ENCODE results near the gene PCSK4. TPM values are rescaled to one million over a fixed set of nuclear protein-coding genes. Genes with fewer than 3 reads are reported as not detected.
"Not testable (repeated sequence)": the region's sequence is repeated elsewhere in the genome, so short reads cannot be mapped to it uniquely, and the experiment has no call there.

Gene PCSK4
- total RNA-seq, 1 experiment from 2014 or later = 0.34 TPM

GRCh38 chr19:1439525-1440417, 50.4 kb downstream of the PCSK4 start:
- H3K27me3 ChIP-seq (replicated peaks); DNase-seq (ENCODE audit: low read depth in 1 of 2, low spot score in 2 of 2); H3K27ac ChIP-seq; H3K9me3 ChIP-seq (replicated peaks): not testable (repeated sequence)
- peaks cover 12% of the 10 kb centered on the region for H3K4me1 ChIP-seq (replicated peaks)
- peaks cover 68% of the 10 kb centered on the region for H3K36me3 ChIP-seq
- peak overlapping the region; percentile 97 for H3K4me3 ChIP-seq

- no peak for DNase-seq (ENCODE audit: low read depth in 1 of 2, low spot score in 2 of 2)
- H3K27ac ChIP-seq = peak overlapping the region; percentile 95
- peaks cover 73% of the 10 kb centered on the region for H3K36me3 ChIP-seq
Measured at GRCh38 chr19:1438933-1439354, 51.2 kb downstream of the PCSK4 start.

GRCh38 chr19:1438035-1438932, 51.9 kb downstream of the PCSK4 start, which contains the start of gene RPS15:
Gene RPS15, plus strand, starts transcription at chr19:1438396. Its CDS starts 30 bp downstream, at chr19:1438426.
- Histone ChIP-seq H3K27ac (peak within 1 kb of the TSS; percentile 95), H3K27me3 (replicated peaks) (no peaks in the 10 kb centered on the region), H3K9me3 (replicated peaks) (no peaks in the 10 kb centered on the region), H3K4me3 (peak within 1 kb of the TSS; percentile 97), H3K4me1 (replicated peaks) (peaks cover 12% of the 10 kb centered on the region), H3K36me3 (peaks cover 76% of the 10 kb centered on the region)
- DNase-seq (ENCODE audit: low read depth in 1 of 2, low spot score in 2 of 2) = peak; percentile 95

More at GRCh38 chr19:1438933-1439354, 51.2 kb downstream of the PCSK4 start:
- Histone ChIP-seq H3K4me3 (peak overlapping the region; percentile 97), H3K4me1 (replicated peaks) (peaks cover 12% of the 10 kb centered on the region), H3K27me3 (replicated peaks) (no peaks in the 10 kb centered on the region), H3K9me3 (replicated peaks) (no peaks in the 10 kb centered on the region)

GRCh38 chr19:1437609-1438008, 52.5 kb downstream of the PCSK4 start:
- Histone ChIP-seq H3K4me3 (peak overlapping the region; percentile 97), H3K27me3 (replicated peaks) (no peaks in the 10 kb centered on the region), H3K27ac (0 out of 2 replicates have a peak overlapping the region, but pooled peaks have one; percentile 95), H3K4me1 (replicated peaks) (peaks cover 12% of the 10 kb centered on the region), H3K36me3 (peaks cover 76% of the 10 kb centered on the region), H3K9me3 (replicated peaks) (no peaks in the 10 kb centered on the region)
- no peak for DNase-seq (ENCODE audit: low read depth in 1 of 2, low spot score in 2 of 2)

GRCh38 chr19:1435378-1435989, 54.7 kb downstream of the PCSK4 start:
- Histone ChIP-seq H3K27me3 (replicated peaks) (no peaks in the 10 kb centered on the region), H3K4me3 (no peak overlapping the region), H3K4me1 (replicated peaks) (peaks cover 12% of the 10 kb centered on the region), H3K27ac (no peak overlapping the region), H3K36me3 (peaks cover 69% of the 10 kb centered on the region), H3K9me3 (replicated peaks) (no peaks in the 10 kb centered on the region)
- DNase-seq (ENCODE audit: low read depth in 1 of 2, low spot score in 2 of 2) = no peak

- H3K27ac ChIP-seq = no peak overlapping the region
Measured at GRCh38 chr19:1434577-1435060, 55.5 kb downstream of the PCSK4 start.

GRCh38 chr19:1434040-1434366, 56.1 kb downstream of the PCSK4 start:
- H3K9me3 ChIP-seq (replicated peaks) = no peaks in the 10 kb centered on the region

More at GRCh38 chr19:1434577-1435060, 55.5 kb downstream of the PCSK4 start:
- Histone ChIP-seq H3K27me3 (replicated peaks) (no peaks in the 10 kb centered on the region), H3K4me1 (replicated peaks) (peaks cover 8% of the 10 kb centered on the region), H3K36me3 (peaks cover 67% of the 10 kb centered on the region), H3K9me3 (replicated peaks) (no peaks in the 10 kb centered on the region), H3K4me3 (no peak overlapping the region)
- no peak for DNase-seq (ENCODE audit: low read depth in 1 of 2, low spot score in 2 of 2)

GRCh38 chr19:1433119-1434039, 56.8 kb downstream of the PCSK4 start:
- no peak overlapping the region for H3K4me3 ChIP-seq
- H3K27me3 ChIP-seq (replicated peaks) = no peaks in the 10 kb centered on the region
- no peaks in the 10 kb centered on the region for H3K9me3 ChIP-seq (replicated peaks)
- no peak for DNase-seq (ENCODE audit: low read depth in 1 of 2, low spot score in 2 of 2)
- peaks cover 67% of the 10 kb centered on the region for H3K36me3 ChIP-seq
- H3K4me1 ChIP-seq (replicated peaks) = 0 out of 2 replicates have a peak, but pooled peaks cover 4% of the 10 kb centered on the region
- H3K27ac ChIP-seq = no peak overlapping the region

More at GRCh38 chr19:1434040-1434366, 56.1 kb downstream of the PCSK4 start:
- no peak overlapping the region for H3K4me3 ChIP-seq
- peaks cover 67% of the 10 kb centered on the region for H3K36me3 ChIP-seq
- H3K4me1 ChIP-seq (replicated peaks) = 0 out of 2 replicates have a peak, but pooled peaks cover 4% of the 10 kb centered on the region
- H3K27me3 ChIP-seq (replicated peaks) = no peaks in the 10 kb centered on the region
- H3K27ac ChIP-seq = no peak overlapping the region
- DNase-seq (ENCODE audit: low read depth in 1 of 2, low spot score in 2 of 2) = no peak

- H3K9me3 ChIP-seq (replicated peaks) = no peaks in the 10 kb centered on the region
- no peaks in the 10 kb centered on the region for H3K4me1 ChIP-seq (replicated peaks)
- DNase-seq (ENCODE audit: low read depth in 1 of 2, low spot score in 2 of 2) = no peak
- H3K27ac ChIP-seq = no peak overlapping the region
- H3K27me3 ChIP-seq (replicated peaks) = no peaks in the 10 kb centered on the region
- peaks cover 73% of the 10 kb centered on the region for H3K36me3 ChIP-seq
- H3K4me3 ChIP-seq = no peak overlapping the region
Measured at GRCh38 chr19:1432507-1432887, 57.7 kb downstream of the PCSK4 start.

GRCh38 chr19:1431759-1432506, 58.2 kb downstream of the PCSK4 start:
- Histone ChIP-seq H3K4me1 (replicated peaks) (no peaks in the 10 kb centered on the region), H3K9me3 (replicated peaks) (no peaks in the 10 kb centered on the region), H3K4me3 (no peak overlapping the region), H3K27me3 (replicated peaks) (no peaks in the 10 kb centered on the region), H3K27ac (no peak overlapping the region), H3K36me3 (peaks cover 79% of the 10 kb centered on the region)
- no peak for DNase-seq (ENCODE audit: low read depth in 1 of 2, low spot score in 2 of 2)

Data from SJSA1 (cell line).